ENCODE results near the gene GALNT17.

DNA sequence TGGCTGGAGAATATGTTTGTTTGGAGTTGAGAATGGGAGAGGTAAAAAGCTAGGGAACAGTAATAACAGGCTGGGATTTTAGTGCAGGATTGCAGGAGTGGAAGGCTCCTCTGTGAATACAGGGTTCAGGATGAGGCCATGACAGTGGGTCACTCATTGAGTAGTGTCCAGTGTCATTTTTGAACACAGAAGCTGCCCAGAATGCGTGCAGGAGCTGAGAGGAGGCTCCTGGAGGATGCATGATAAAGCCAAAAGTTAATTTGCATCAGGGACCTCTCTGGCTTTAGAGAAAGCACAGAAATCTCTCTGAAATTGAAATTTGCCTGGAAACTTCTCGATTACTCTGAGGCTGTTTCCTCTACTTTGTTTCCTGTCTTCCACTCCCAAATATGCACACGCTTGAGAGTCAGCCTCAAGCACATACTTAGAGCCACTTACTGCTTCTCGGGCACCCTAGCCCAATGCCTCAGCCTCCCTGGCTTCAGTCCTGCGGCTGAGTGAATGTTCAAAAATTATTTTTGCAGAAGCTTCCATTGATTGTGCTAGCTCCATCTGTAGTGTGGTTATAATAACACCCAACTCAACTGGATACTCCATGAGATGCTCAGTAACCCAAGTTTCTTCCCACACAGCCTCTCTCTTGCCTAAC lies 1.8 kb upstream of the GALNT17 start:
- TF ChIP-seq, protein P1, sequence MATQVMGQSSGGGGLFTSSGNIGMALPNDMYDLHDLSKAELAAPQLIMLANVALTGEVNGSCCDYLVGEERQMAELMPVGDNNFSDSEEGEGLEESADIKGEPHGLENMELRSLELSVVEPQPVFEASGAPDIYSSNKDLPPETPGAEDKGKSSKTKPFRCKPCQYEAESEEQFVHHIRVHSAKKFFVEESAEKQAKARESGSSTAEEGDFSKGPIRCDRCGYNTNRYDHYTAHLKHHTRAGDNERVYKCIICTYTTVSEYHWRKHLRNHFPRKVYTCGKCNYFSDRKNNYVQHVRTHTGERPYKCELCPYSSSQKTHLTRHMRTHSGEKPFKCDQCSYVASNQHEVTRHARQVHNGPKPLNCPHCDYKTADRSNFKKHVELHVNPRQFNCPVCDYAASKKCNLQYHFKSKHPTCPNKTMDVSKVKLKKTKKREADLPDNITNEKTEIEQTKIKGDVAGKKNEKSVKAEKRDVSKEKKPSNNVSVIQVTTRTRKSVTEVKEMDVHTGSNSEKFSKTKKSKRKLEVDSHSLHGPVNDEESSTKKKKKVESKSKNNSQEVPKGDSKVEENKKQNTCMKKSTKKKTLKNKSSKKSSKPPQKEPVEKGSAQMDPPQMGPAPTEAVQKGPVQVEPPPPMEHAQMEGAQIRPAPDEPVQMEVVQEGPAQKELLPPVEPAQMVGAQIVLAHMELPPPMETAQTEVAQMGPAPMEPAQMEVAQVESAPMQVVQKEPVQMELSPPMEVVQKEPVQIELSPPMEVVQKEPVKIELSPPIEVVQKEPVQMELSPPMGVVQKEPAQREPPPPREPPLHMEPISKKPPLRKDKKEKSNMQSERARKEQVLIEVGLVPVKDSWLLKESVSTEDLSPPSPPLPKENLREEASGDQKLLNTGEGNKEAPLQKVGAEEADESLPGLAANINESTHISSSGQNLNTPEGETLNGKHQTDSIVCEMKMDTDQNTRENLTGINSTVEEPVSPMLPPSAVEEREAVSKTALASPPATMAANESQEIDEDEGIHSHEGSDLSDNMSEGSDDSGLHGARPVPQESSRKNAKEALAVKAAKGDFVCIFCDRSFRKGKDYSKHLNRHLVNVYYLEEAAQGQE (IDR thresholded peaks at IDR 0.05; ENCODE audit: insufficient read depth in 1 of 2, low read depth in 2 of 2, low read length in 1 of 2), result no peak
- TF ChIP-seq, protein P2, sequence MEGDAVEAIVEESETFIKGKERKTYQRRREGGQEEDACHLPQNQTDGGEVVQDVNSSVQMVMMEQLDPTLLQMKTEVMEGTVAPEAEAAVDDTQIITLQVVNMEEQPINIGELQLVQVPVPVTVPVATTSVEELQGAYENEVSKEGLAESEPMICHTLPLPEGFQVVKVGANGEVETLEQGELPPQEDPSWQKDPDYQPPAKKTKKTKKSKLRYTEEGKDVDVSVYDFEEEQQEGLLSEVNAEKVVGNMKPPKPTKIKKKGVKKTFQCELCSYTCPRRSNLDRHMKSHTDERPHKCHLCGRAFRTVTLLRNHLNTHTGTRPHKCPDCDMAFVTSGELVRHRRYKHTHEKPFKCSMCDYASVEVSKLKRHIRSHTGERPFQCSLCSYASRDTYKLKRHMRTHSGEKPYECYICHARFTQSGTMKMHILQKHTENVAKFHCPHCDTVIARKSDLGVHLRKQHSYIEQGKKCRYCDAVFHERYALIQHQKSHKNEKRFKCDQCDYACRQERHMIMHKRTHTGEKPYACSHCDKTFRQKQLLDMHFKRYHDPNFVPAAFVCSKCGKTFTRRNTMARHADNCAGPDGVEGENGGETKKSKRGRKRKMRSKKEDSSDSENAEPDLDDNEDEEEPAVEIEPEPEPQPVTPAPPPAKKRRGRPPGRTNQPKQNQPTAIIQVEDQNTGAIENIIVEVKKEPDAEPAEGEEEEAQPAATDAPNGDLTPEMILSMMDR (IDR thresholded peaks at IDR 0.05), result no peak
- no peak for TF ChIP-seq POLR2AphosphoS5 (IDR thresholded peaks at IDR 0.05; ENCODE audit: low read depth, low read length)
